ENCODE measurements around the gene KCTD10.
"Not testable (repeated sequence)": the region's sequence is repeated elsewhere in the genome, so short reads cannot be mapped to it uniquely, and the experiment has no call there.

The KCTD10 gene

DNA sequence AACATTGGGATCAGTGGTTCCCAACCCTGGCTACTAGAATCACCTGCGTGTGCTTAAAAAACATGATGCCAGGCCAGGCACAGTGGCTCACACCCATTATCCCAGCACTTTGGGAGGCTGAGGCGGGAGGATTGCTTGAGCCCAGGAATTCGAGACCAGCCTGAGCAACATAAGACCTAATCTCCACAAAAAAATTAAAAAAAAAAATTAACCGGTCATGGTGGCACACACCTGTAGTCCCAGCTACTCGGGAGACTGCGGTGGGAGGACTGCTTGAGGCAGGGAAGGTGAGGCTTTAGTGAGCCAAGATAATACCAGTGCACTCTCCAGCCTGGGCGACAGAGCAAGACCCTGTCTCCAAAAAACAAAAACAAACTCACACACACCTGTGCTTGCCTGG is 2.0 kb downstream of the KCTD10 start:
- no peak overlapping the region for H2AK5ac ChIP-seq (ENCODE audit: low read length)
- DNase-seq: no peak
- peaks cover 14 to 15% of the 10 kb centered on the region in 2 experiments for H3K4me1 ChIP-seq (ENCODE audit: control insufficient read depth in 1 of 2, insufficient read depth in 2 of 2, low read length in 2 of 2)
- no peaks in the 10 kb centered on the region for H3K27me3 ChIP-seq (ENCODE audit: insufficient read depth, low read length)
- no peak overlapping the region for H3K18ac ChIP-seq (ENCODE audit: low read length)
- no peak overlapping the region for H3K27ac ChIP-seq (ENCODE audit: low read depth, low read length)
- H3K4ac ChIP-seq (ENCODE audit: low read depth, low read length): peak overlapping the region; percentile 98
- H3K79me2 ChIP-seq (ENCODE audit: control insufficient read depth, insufficient read depth, low read length, poor library complexity): peaks cover 40% of the 10 kb centered on the region
- H2AFZ ChIP-seq (ENCODE audit: insufficient read depth, low read length, poor library complexity): no peak overlapping the region
- H3K9me3 ChIP-seq (ENCODE audit: insufficient read depth, low read depth, low read length): no peaks in the 10 kb centered on the region
- no peak overlapping the region for H4K91ac ChIP-seq (ENCODE audit: low read depth, low read length)
- no peak overlapping the region for H3K4me3 ChIP-seq (ENCODE audit: low read depth, low read length)
- peaks cover 17% of the 10 kb centered on the region for H3K79me1 ChIP-seq (ENCODE audit: low read length)
- H4K12ac ChIP-seq (ENCODE audit: low read depth, low read length): no peak overlapping the region
- no peak overlapping the region for H3K9ac ChIP-seq (ENCODE audit: low read length)
- H3K14ac ChIP-seq (ENCODE audit: low read length): no peak overlapping the region
- H4K8ac ChIP-seq (ENCODE audit: low read depth, low read length): no peak overlapping the region
- H2BK120ac ChIP-seq (ENCODE audit: insufficient read depth, low read length, poor library complexity): no peak overlapping the region
- no peak overlapping the region for H3K23ac ChIP-seq (ENCODE audit: low read length)
- no peak overlapping the region for H2BK12ac ChIP-seq (ENCODE audit: low read length)
- peak overlapping the region; percentile 2 for H3K4me2 ChIP-seq (ENCODE audit: low read length)
- no peak overlapping the region for H2BK5ac ChIP-seq (ENCODE audit: low read depth, low read length, poor library complexity)
- peaks cover 5 to 15% of the 10 kb centered on the region in 2 experiments for H3K36me3 ChIP-seq (ENCODE audit: control insufficient read depth in 1 of 2, insufficient read depth in 2 of 2, low read length in 2 of 2)
- WGBS (ENCODE audit: extremely low coverage, insufficient coverage, insufficient read length): no CpG with 5 or more reads among the region's 7 CpGs

- peak overlapping the region; percentile 98 for H3K4ac ChIP-seq (ENCODE audit: low read depth, low read length)
- not testable (repeated sequence) for DNase-seq; H2AFZ ChIP-seq (ENCODE audit: insufficient read depth, low read length, poor library complexity); H3K14ac ChIP-seq (ENCODE audit: low read length); H3K4me2 ChIP-seq (ENCODE audit: low read length); H2BK12ac ChIP-seq (ENCODE audit: low read length); H3K27me3 ChIP-seq (ENCODE audit: insufficient read depth, low read length); H3K18ac ChIP-seq (ENCODE audit: low read length); H3K23ac ChIP-seq (ENCODE audit: low read length); H4K8ac ChIP-seq (ENCODE audit: low read depth, low read length); H3K4me3 ChIP-seq (ENCODE audit: low read depth, low read length); H2BK5ac ChIP-seq (ENCODE audit: low read depth, low read length, poor library complexity); H3K27ac ChIP-seq (ENCODE audit: low read depth, low read length); H3K9ac ChIP-seq (ENCODE audit: low read length); H4K91ac ChIP-seq (ENCODE audit: low read depth, low read length); H2AK5ac ChIP-seq (ENCODE audit: low read length); H2BK120ac ChIP-seq (ENCODE audit: insufficient read depth, low read length, poor library complexity); H4K12ac ChIP-seq (ENCODE audit: low read depth, low read length); H3K9me3 ChIP-seq (ENCODE audit: insufficient read depth, low read depth, low read length)
- peaks cover 18 to 19% of the 10 kb centered on the region in 2 experiments for H3K4me1 ChIP-seq (ENCODE audit: control insufficient read depth in 1 of 2, insufficient read depth in 2 of 2, low read length in 2 of 2)
- peaks cover 17 to 29% of the 10 kb centered on the region in 2 experiments for H3K36me3 ChIP-seq (ENCODE audit: control insufficient read depth in 1 of 2, insufficient read depth in 2 of 2, low read length in 2 of 2)
- peaks cover 44% of the 10 kb centered on the region for H3K79me2 ChIP-seq (ENCODE audit: control insufficient read depth, insufficient read depth, low read length, poor library complexity)
- H3K79me1 ChIP-seq (ENCODE audit: low read length): peaks cover 17% of the 10 kb centered on the region
- WGBS (ENCODE audit: extremely low coverage, insufficient coverage, insufficient read length): no CpG with 5 or more reads among the region's 16 CpGs
Measured at GRCh38 chr12:109473526-109474270, 3.4 kb downstream of the KCTD10 start.

GRCh38 chr12:109473006-109473405 is 4.1 kb downstream of the KCTD10 start:
- H3K9ac ChIP-seq (ENCODE audit: low read length): no peak overlapping the region
- H3K23ac ChIP-seq (ENCODE audit: low read length): no peak overlapping the region
- no peaks in the 10 kb centered on the region for H3K27me3 ChIP-seq (ENCODE audit: insufficient read depth, low read length)
- H3K4me3 ChIP-seq (ENCODE audit: low read depth, low read length): no peak overlapping the region
- no peak overlapping the region for H2AK5ac ChIP-seq (ENCODE audit: low read length)
- no peak overlapping the region for H3K27ac ChIP-seq (ENCODE audit: low read depth, low read length)
- H3K18ac ChIP-seq (ENCODE audit: low read length): no peak overlapping the region
- H4K91ac ChIP-seq (ENCODE audit: low read depth, low read length): no peak overlapping the region
- peaks cover 20% of the 10 kb centered on the region in 2 experiments for H3K4me1 ChIP-seq (ENCODE audit: control insufficient read depth in 1 of 2, insufficient read depth in 2 of 2, low read length in 2 of 2)
- peaks cover 17% of the 10 kb centered on the region for H3K79me1 ChIP-seq (ENCODE audit: low read length)
- H2AFZ ChIP-seq (ENCODE audit: insufficient read depth, low read length, poor library complexity): no peak overlapping the region
- H4K12ac ChIP-seq (ENCODE audit: low read depth, low read length): no peak overlapping the region
- no peak overlapping the region for H2BK120ac ChIP-seq (ENCODE audit: insufficient read depth, low read length, poor library complexity)
- no peak overlapping the region for H4K8ac ChIP-seq (ENCODE audit: low read depth, low read length)
- H3K9me3 ChIP-seq (ENCODE audit: insufficient read depth, low read depth, low read length): no peaks in the 10 kb centered on the region
- no peak overlapping the region for H3K14ac ChIP-seq (ENCODE audit: low read length)
- no CpG with 5 or more reads among the region's 3 CpGs for WGBS (ENCODE audit: extremely low coverage, insufficient coverage, insufficient read length)
- no peak overlapping the region for H2BK5ac ChIP-seq (ENCODE audit: low read depth, low read length, poor library complexity)
- H3K79me2 ChIP-seq (ENCODE audit: control insufficient read depth, insufficient read depth, low read length, poor library complexity): peaks cover 47% of the 10 kb centered on the region
- no peak overlapping the region for H3K4me2 ChIP-seq (ENCODE audit: low read length)
- DNase-seq: no peak
- H3K4ac ChIP-seq (ENCODE audit: low read depth, low read length): peak overlapping the region; percentile 53
- H3K36me3 ChIP-seq (ENCODE audit: control insufficient read depth in 1 of 2, insufficient read depth in 2 of 2, low read length in 2 of 2): peaks cover 21 to 33% of the 10 kb centered on the region in 2 experiments
- H2BK12ac ChIP-seq (ENCODE audit: low read length): no peak overlapping the region

DNA sequence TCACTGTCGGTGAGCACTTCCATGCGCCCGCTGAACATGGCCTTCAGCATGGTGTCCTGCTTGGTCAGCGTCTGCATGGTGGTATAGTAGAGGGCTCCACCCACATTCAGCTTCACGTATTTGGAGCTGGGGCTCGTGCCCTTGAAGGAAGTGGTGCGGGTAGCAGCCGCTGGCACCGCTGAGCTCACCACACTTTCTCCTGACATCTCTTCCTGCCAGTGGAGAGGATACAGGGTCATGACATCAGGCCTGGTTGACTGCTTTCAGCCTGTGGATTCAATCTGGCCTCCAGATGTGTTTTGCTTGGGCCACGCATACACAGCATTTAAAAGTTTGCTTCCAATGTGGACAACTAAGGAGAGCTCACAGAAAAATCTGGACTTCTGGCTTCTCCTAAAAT is 7.6 kb downstream of the KCTD10 start:
- H3K9ac ChIP-seq (ENCODE audit: low read length): no peak overlapping the region
- H3K79me1 ChIP-seq (ENCODE audit: low read length): peaks cover 13% of the 10 kb centered on the region
- peaks cover 45 to 61% of the 10 kb centered on the region in 2 experiments for H3K36me3 ChIP-seq (ENCODE audit: control insufficient read depth in 1 of 2, insufficient read depth in 2 of 2, low read length in 2 of 2)
- no peak overlapping the region for H3K4me3 ChIP-seq (ENCODE audit: low read depth, low read length)
- H3K23ac ChIP-seq (ENCODE audit: low read length): no peak overlapping the region
- no peak overlapping the region for H3K4me2 ChIP-seq (ENCODE audit: low read length)
- no peak overlapping the region for H2BK120ac ChIP-seq (ENCODE audit: insufficient read depth, low read length, poor library complexity)
- H4K8ac ChIP-seq (ENCODE audit: low read depth, low read length): no peak overlapping the region
- WGBS (ENCODE audit: extremely low coverage, insufficient coverage, insufficient read length): no CpG with 5 or more reads among the region's 10 CpGs
- peaks cover 37% of the 10 kb centered on the region for H3K79me2 ChIP-seq (ENCODE audit: control insufficient read depth, insufficient read depth, low read length, poor library complexity)
- H3K9me3 ChIP-seq (ENCODE audit: insufficient read depth, low read depth, low read length): no peaks in the 10 kb centered on the region
- H3K4me1 ChIP-seq (ENCODE audit: control insufficient read depth in 1 of 2, insufficient read depth in 2 of 2, low read length in 2 of 2): peaks cover 38 to 40% of the 10 kb centered on the region in 2 experiments
- H3K14ac ChIP-seq (ENCODE audit: low read length): no peak overlapping the region
- no peak overlapping the region for H3K27ac ChIP-seq (ENCODE audit: low read depth, low read length)
- H4K91ac ChIP-seq (ENCODE audit: low read depth, low read length): no peak overlapping the region
- peak overlapping the region; percentile 15 for H3K18ac ChIP-seq (ENCODE audit: low read length)
- H2BK5ac ChIP-seq (ENCODE audit: low read depth, low read length, poor library complexity): no peak overlapping the region
- no peak overlapping the region for H2BK12ac ChIP-seq (ENCODE audit: low read length)
- no peak overlapping the region for H4K12ac ChIP-seq (ENCODE audit: low read depth, low read length)
- H2AK5ac ChIP-seq (ENCODE audit: low read length): peak overlapping the region; percentile 24
- DNase-seq: no peak
- H2AFZ ChIP-seq (ENCODE audit: insufficient read depth, low read length, poor library complexity): no peak overlapping the region
- H3K27me3 ChIP-seq (ENCODE audit: insufficient read depth, low read length): no peaks in the 10 kb centered on the region
- H3K4ac ChIP-seq (ENCODE audit: low read depth, low read length): peak overlapping the region; percentile 83

All from trophoblast cell (in vitro differentiated cells and primary cell).